Activated T-cell treated with anti-CD3 and anti-CD28 coated beads for 24 hours (primary cell): Measurements from ENCODE around the gene PRDM16.

Experiments used
- DNase-seq: peaks from one replicate; pipeline ENCODE4 v3.0.0-alpha.2; 2020; ENCODE audit warnings: low read depth

PRDM16 gene

DNA sequence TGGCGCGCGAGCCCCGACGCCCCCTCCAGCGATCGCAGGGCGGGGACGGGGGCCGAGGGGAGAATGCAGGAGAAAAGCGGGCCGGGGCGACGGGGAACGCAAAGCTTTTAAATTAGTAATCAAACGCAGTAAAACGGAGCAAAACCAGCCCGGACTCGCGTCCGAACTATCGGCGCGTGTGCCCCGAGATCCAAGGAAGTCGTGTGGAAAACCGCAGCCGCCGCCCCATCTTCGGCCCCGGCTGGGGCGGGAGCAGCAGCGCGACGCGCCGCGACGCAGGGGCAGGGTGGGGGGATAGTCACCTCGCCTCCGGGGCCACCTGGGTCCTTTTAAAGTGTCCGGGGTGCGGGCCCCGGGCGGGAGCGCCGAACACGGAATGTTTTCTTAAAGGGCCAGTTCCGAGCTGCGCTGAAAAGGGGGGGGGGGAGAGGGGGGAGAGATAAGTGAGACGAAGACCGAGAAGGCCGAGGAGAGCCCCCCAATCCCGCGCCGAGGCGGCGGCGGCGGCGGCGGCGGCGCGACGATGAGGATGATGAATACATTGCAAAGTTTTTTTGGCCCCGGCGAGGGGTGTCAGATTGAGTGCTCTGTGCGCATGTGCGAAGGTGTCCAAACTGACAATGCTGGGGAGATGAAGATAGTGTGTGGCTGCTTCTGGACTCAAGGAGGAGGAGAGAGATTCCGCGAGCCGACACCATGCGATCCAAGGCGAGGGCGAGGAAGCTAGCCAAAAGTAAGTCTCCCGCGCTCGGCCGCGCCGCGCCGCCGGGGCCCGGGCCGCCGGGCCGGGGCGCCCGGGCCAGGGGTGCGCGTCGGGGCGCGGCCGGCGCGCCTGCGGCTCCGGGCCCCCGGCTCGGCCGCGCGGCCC lies at the start of gene PRDM16:
Gene PRDM16 (plus strand): TSS at position 640 of the 868 bp plus-strand sequence. CDS start 57 bp downstream, at position 697.
- DNase-seq = peak; percentile 20

DNA sequence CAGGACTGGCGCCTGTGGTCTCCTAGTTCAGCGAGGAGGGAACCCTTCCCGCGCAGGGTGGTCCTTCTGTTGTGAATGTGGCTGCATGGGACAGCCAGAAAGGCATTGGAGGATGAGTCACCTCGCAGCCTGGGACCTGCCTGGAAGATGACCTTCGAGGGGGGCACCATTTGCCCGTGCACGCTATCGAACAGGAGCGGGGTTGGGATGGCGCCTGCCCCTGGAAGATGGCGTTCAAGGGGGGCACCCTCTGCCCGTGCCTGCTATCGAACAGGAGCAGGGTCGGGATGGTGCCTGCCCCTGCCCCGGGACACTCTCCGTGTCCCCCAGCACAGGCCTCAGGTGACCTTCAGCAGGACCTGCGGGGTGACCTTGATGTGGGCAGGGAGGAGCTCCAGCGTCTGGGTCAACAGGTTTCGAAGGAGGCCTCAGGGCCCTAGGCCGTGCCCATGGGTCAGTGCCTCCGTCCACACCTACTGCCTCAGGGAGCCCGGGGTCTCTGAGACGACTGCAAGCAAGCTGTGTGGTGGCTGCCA lies 49.4 kb upstream of the PRDM16 start:
- DNase-seq = no peak

DNA sequence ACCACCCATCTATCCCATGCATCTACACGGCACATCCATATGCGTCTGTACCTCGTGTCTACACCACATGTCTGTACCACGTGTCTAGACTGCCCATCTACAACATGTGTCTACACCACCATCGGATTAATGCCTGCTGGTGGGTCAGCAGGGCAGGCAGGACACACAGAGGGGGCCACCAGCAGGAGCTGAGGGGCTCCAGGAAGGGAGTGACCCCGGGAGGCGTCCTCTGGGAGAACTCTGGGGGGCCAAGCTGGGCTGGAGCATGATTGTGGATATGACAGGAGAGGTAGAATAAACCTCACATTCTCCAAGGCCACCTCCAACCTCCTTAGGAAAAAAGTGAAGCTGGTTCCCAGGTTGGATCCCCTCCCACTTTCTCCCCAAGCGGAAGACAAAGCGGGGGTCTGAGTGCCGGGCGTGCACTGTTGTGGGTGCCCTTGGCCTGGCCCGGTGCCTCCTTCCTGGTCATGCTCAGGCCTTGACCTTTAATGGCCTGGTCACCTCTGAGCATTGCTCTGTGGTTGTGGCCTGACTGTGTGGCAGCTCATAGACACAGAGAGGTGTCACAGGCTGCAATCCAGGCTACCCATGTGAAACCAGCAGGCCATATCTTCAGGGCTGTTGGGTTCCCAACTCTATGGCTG lies 48.6 kb upstream of the PRDM16 start:
- no peak for DNase-seq

- DNase-seq = no peak
Measured at GRCh38 chr1:3021233-3021671, 47.8 kb upstream of the PRDM16 start, which contains the start of gene ACTRT2. Gene ACTRT2 (plus strand): TSS chr1:3021467. CDS start chr1:3021687, 220 bp downstream.

DNA sequence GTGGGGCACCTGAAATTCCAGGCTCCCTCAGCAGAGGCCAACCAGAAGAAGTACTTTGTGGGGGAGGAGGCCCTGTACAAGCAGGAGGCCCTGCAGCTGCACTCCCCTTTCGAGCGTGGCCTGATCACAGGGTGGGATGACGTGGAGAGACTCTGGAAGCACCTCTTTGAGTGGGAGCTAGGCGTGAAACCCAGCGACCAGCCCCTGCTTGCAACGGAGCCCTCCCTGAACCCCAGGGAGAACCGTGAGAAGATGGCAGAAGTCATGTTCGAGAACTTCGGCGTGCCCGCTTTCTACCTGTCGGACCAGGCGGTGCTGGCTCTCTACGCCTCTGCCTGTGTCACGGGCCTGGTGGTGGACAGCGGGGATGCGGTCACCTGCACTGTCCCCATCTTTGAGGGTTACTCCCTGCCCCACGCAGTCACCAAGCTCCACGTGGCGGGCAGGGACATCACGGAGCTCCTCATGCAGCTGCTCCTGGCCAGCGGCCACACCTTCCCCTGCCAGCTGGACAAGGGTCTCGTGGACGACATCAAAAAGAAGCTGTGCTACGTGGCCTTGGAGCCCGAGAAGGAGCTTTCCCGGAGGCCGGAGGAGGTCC lies 47.1 kb upstream of the PRDM16 start:
- no peak for DNase-seq

- DNase-seq = no peak
Measured at GRCh38 chr1:3022511-3022973, 46.5 kb upstream of the PRDM16 start.

- DNase-seq = no peak
Measured at GRCh38 chr1:3022976-3023375, 46.0 kb upstream of the PRDM16 start.

DNA sequence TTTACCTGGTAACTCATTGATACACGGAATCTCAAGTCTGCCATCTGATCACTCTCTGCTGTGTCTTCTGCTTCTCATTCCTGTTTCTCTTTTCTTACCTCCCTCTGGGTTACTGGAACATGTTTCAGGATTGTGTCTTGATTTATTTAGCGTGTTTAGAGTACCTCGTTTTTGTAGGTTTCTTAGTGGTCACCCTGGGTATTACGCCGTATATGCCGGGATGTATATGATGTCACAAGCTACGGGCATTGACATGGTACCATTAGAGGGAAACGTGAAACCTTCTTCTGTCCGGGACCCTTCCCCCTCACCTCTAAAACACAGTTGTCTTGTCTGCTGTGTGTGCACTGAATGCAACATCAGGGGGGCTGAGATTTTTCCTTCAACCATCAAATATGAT lies 45.0 kb upstream of the PRDM16 start:
- no peak for DNase-seq

DNA sequence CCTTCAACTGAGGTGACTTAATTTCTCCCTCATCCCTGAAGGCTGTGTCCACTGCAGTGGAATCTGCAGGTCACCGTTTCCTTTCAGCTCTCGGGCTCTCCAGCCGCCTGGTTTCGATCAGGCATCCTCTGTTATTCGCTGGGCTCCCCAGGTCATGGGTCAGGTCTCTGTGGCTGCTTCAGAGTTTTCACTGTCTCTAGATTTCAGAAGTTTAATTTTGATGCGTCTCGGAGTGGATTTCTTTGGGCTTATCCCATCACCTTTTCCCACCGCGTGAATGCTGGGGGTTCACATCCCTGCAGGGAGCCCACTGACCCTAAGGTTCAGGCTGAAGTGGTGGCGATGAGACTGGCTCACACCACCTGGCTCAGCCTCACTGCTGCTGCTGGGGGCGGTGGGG lies 44.4 kb upstream of the PRDM16 start:
- no peak for DNase-seq

DNA sequence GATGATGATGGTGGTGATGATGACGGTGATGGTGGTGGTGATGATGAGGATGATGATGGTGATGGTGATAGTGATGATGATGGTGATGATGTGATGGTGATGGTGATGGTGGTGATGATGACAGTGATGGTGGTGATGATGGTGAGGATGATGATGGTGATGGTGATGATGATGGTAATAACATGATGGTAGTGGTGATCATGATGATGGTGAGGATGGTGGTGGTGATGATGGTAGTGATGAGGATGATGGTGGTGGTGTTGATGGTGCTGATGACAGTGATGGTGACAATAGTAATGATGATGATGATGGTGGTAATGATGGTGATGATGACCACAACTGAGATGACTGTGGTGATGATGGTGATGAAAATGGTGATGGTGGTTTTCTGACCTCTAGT lies 42.9 kb upstream of the PRDM16 start:
- DNase-seq = no peak

GRCh38 chr1:3026581-3027391 lies 42.2 kb upstream of the PRDM16 start:
- no peak for DNase-seq

- DNase-seq = no peak
Measured at GRCh38 chr1:3027611-3028371, 41.2 kb upstream of the PRDM16 start.

- no peak for DNase-seq
Measured at GRCh38 chr1:3028531-3029282, 40.3 kb upstream of the PRDM16 start.

DNA sequence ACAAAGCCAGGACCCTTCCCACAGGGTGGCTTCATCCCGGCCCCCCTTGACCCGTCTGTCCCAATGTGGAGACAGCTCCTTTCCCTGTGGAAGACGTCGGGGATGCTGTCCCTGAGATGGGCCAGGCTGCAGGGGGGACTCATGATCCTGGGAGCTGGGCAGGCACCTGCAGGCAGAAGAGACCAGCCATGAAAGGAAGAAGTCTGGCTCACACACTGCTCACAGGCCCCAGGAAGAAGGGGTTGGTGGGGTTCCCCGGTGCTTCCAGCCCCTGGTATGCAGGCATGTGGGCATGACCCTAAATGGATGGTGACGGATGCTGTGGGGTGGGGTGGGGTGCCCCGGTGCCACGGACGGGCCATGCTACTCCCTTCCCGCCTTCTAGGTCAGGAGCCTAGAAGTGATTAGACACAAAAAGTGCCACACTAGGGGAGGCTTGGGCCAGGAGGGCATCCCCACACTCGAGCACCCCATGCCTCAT lies 39.5 kb upstream of the PRDM16 start:
- DNase-seq = no peak

DNA sequence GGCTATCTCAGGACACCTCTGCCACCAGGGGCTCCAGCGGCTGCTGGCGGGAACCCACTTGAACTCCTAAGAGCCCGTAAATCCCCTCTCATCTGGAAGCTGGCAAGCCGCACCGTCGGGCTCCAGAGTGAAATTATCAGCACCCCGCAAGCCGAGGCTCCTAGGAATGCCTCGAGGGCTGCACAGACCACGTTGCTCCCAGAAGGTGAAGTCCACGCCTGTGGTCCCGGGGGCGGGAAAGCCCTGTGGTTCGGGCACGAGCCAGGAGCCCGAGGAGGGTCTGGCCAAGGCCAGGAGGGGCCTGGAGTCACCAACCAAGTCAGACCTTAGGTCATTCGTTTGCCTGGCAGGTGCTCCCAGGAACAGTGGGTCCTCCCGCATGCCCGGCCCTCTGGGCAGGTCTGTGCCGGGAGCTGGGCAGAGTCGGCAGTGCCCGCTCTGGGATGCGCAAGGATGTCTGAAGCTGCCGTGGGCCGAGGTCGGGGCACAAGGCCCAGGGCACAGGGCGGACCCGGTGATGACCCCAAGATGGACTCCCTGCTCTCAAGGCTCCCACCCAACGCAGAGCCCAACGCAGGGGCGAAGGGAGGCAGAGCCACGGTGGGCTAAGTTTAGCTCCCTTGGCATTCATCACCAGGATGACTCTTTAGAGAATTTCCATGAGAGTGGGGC lies 38.9 kb upstream of the PRDM16 start:
- no peak for DNase-seq

- DNase-seq = no peak
Measured at GRCh38 chr1:3030663-3031381, 38.2 kb upstream of the PRDM16 start.

DNA sequence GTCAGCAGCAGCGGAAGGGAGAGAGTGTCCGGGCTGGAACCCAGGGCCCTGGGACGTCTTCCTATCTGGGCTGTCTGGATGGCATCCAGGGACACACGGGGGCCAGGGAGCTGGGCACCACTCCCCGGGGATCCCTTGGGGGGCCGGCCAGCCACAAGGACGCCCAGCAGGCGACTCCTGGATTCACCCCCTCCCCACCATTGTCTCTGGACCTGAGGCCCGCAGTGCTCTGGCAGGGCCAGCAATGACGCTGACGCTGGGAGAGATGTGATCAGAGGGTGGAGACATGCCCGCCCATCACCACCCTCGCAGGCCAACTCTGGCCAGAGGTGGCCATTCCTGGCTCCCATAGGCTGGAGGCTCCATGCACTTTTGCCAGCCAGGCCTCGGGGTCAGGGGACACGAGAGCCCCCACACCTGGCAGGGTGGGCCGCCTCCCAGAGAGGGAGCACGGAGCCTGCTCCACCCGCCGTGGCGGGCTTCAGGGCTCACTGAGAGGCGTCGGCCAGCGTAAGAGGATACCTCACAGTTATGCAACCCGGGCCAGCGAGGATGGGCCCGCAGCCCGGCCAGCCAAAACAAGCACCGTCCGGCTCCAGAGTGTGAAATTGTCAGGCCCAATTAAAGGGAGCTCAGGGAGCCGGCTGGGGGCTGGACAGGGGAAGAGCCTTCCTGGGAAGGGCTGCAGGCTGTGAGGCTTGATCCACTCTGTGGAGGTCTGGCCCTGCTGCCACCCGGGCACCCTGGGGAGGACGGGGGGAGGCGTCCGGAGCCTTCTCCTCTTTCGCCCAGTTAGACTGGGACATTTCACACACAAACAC lies 37.4 kb upstream of the PRDM16 start:
- DNase-seq = no peak
